Measurements from ENCODE around the gene PARD6G.

Gene PARD6G

GRCh38 chr18:80145196-80145804 lies 102.0 kb downstream of the PARD6G start:
- DNase-seq (ENCODE audit: low spot score) = no peak

- DNase-seq (ENCODE audit: low spot score) = no peak
Observed at GRCh38 chr18:80143881-80144280, 103.4 kb downstream of the PARD6G start.

- DNase-seq (ENCODE audit: low spot score) = no peak
Observed at GRCh38 chr18:80140455-80140985, 106.8 kb downstream of the PARD6G start.

- no peak for DNase-seq (ENCODE audit: low spot score)
Observed at GRCh38 chr18:80137976-80138375, 109.3 kb downstream of the PARD6G start.

GRCh38 chr18:80137137-80137536 lies 110.2 kb downstream of the PARD6G start:
- no peak for DNase-seq (ENCODE audit: low spot score)

- no peak for DNase-seq (ENCODE audit: low spot score)
Observed at GRCh38 chr18:80136679-80137078, 110.6 kb downstream of the PARD6G start.

- no peak for DNase-seq (ENCODE audit: low spot score)
Observed at GRCh38 chr18:80135136-80135535, 112.2 kb downstream of the PARD6G start.

GRCh38 chr18:80133124-80133523 lies 114.2 kb downstream of the PARD6G start:
- DNase-seq (ENCODE audit: low spot score) = no peak

GRCh38 chr18:80132180-80132812 lies 115.0 kb downstream of the PARD6G start:
- no peak for DNase-seq (ENCODE audit: low spot score)

- no peak for DNase-seq (ENCODE audit: low spot score)
Observed at GRCh38 chr18:80130555-80130954, 116.8 kb downstream of the PARD6G start.

- DNase-seq (ENCODE audit: low spot score) = no peak
Observed at GRCh38 chr18:80129672-80130367, 117.5 kb downstream of the PARD6G start.

GRCh38 chr18:80127635-80128034 lies 119.7 kb downstream of the PARD6G start:
- no peak for DNase-seq (ENCODE audit: low spot score)

- no peak for DNase-seq (ENCODE audit: low spot score)
Observed at GRCh38 chr18:80126797-80127196, 120.5 kb downstream of the PARD6G start.

- DNase-seq (ENCODE audit: low spot score) = no peak
Observed at GRCh38 chr18:80124131-80124530, 123.2 kb downstream of the PARD6G start.

GRCh38 chr18:80120932-80121331 lies 126.4 kb downstream of the PARD6G start:
- DNase-seq (ENCODE audit: low spot score) = no peak

- DNase-seq (ENCODE audit: low spot score) = no peak
Observed at GRCh38 chr18:80119111-80119510, 128.2 kb downstream of the PARD6G start.

GRCh38 chr18:80115035-80115434 lies 132.3 kb downstream of the PARD6G start:
- DNase-seq (ENCODE audit: low spot score) = no peak

- DNase-seq (ENCODE audit: low spot score) = no peak
Observed at GRCh38 chr18:80112624-80113248, 134.6 kb downstream of the PARD6G start.

- DNase-seq (ENCODE audit: low spot score) = no peak
Observed at GRCh38 chr18:80109676-80110078, 137.6 kb downstream of the PARD6G start.

- peak; percentile 77 for DNase-seq (ENCODE audit: low spot score)
Observed at GRCh38 chr18:80108739-80109675, 138.3 kb downstream of the PARD6G start, which contains the start of gene ADNP2. Gene ADNP2, plus strand, starts transcription at chr18:80109262. Its CDS starts 8,281 bp downstream, at chr18:80117543.

GRCh38 chr18:80108121-80108536 lies 139.2 kb downstream of the PARD6G start:
- no peak for DNase-seq (ENCODE audit: low spot score)
